Measurements from ENCODE around the gene TBXAS1.

The TBXAS1 gene

DNA sequence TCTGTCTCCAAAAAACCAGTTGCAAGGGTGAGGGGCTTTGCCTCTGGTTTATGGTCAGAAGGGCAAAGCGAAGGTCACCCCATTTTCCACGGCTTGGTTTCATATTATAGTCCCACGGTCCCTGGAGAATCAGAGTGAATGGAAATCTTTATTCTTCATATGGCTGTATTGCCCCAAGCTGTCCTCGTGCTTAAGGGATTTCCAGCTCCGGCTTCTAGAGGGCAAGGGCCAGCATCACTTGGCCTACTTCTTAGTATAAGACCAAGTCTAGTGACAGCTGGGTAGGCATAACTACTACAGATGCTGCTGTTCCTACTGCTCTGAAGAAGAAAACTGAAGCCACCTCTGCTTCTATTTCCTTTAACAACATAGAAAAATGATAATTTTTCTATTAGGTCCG is 170.5 kb downstream of the TBXAS1 start:
- CTCF ChIA-PET = interaction anchor here (2.5 kb wide), 1 partner anchor 353 kb away, joined by 9 read pairs; no protein-coding TSS in a partner anchor
- POLR2A ChIA-PET = no interaction called here
- no peak for TF ChIP-seq SUZ12 (IDR thresholded peaks at IDR 0.05)
- TF ChIP-seq FOXM1 (IDR thresholded peaks at IDR 0.05; ENCODE audit: borderline replicate concordance) = no peak
- TF ChIP-seq ARNT (IDR thresholded peaks at IDR 0.05) = no peak
- TF ChIP-seq FOXK2 (IDR thresholded peaks at IDR 0.05) = no peak
- TF ChIP-seq TARDBP (IDR thresholded peaks at IDR 0.05) = no peak
- no peak for TF ChIP-seq BHLHE40 (IDR thresholded peaks at IDR 0.05; ENCODE audit: borderline replicate concordance)
- no peak for TF ChIP-seq NFRKB (IDR thresholded peaks at IDR 0.05)
- TF ChIP-seq ELF4 (IDR thresholded peaks at IDR 0.05) = no peak
- no peak for TF ChIP-seq HDGF (IDR thresholded peaks at IDR 0.05; ENCODE audit: borderline replicate concordance)
- DNase-seq (ENCODE audit: extremely low spot score) = no peak

DNA sequence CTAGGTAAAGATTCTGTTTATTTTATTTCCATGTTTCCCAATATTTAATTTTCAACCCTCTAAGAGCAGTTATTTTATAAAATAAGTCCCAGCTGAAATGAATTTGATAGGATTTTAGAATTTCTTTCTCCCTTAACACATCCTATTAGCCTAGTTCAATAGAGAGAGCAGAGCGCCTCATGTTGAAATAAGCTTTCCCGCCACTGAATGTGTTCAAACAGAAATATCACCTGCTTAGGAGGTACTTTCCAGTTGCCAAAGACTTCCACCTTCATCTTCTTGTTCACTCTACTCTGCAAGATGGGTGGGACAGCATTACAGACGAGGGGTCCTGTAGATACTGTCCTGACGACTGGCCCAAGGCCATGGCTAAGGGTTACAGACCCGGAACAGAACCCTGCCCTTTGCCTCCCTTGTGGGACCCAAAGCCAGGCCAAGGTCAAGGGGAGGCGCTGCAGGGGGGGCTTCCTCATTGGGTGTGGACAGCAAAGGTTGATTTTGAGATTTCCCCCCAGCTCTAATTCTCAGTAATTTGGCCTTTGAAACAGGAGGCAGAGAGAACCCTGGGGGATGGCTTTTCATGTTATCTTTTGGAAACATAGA is 171.7 kb downstream of the TBXAS1 start:
- TF ChIP-seq ZNF384 (IDR thresholded peaks at IDR 0.05) (no peak), ELF4 (IDR thresholded peaks at IDR 0.05) (no peak), CTBP1 (IDR thresholded peaks at IDR 0.05; ENCODE audit: borderline replicate concordance) (no peak), L3MBTL2 (conservative IDR thresholded peaks at IDR 0.05) (no peak)
- DNase-seq (ENCODE audit: extremely low spot score) = no peak
- CTCF ChIA-PET = interaction anchor here (0.6 to 3.0 kb wide), 3 partner anchors 215 to 503 kb away, joined by 4 to 35 read pairs (median 5); no protein-coding TSS in a partner anchor
- POLR2A ChIA-PET = no interaction called here

DNA sequence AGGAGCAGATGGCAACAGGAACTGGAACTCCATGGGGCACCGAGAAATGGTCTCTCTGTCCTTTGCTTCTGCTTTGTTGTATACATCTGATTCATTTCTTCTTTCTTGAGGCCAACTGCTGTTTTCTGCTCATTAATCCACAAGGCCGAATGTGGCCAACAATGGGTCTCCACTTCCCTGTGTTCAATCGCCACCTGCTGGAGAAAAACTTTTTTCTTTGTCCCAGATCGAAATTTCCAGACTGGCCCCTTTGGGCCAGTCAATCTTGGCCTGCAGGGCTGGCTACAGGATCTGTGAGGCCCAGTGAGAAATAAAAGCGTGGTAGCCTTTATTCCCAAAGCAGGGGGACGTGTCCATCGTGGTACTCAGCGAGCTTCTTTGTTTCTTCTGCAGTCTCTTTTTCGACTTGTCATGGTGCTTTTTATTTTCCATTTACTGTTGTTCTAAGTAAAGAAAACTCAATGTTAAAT is 174.9 kb downstream of the TBXAS1 start:
- CTCF ChIA-PET = interaction anchor here (0.6 to 2.1 kb wide), 5 partner anchors 13 to 504 kb away, joined by 3 to 13 read pairs (median 4); no protein-coding TSS in a partner anchor
- peak; percentile 73 for DNase-seq (ENCODE audit: extremely low spot score)
- POLR2A ChIA-PET = no interaction called here
- TF ChIP-seq FOXK2 (IDR thresholded peaks at IDR 0.05) = no peak
- no peak for TF ChIP-seq SUZ12 (IDR thresholded peaks at IDR 0.05)
- no peak for TF ChIP-seq SP1 (IDR thresholded peaks at IDR 0.05)
- no peak for TF ChIP-seq NFRKB (IDR thresholded peaks at IDR 0.05)
- TF ChIP-seq, protein P1, sequence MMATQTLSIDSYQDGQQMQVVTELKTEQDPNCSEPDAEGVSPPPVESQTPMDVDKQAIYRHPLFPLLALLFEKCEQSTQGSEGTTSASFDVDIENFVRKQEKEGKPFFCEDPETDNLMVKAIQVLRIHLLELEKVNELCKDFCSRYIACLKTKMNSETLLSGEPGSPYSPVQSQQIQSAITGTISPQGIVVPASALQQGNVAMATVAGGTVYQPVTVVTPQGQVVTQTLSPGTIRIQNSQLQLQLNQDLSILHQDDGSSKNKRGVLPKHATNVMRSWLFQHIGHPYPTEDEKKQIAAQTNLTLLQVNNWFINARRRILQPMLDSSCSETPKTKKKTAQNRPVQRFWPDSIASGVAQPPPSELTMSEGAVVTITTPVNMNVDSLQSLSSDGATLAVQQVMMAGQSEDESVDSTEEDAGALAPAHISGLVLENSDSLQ (IDR thresholded peaks at IDR 0.05) = no peak
- no peak for TF ChIP-seq CTBP1 (IDR thresholded peaks at IDR 0.05; ENCODE audit: borderline replicate concordance)
- no peak for TF ChIP-seq ARNT (IDR thresholded peaks at IDR 0.05)
- TF ChIP-seq TARDBP (IDR thresholded peaks at IDR 0.05) = no peak
- no peak for TF ChIP-seq FOXM1 (IDR thresholded peaks at IDR 0.05; ENCODE audit: borderline replicate concordance)
- no peak for TF ChIP-seq LEF1 (IDR thresholded peaks at IDR 0.05; ENCODE audit: borderline replicate concordance)
- no peak for TF ChIP-seq L3MBTL2 (conservative IDR thresholded peaks at IDR 0.05)
- no peak for TF ChIP-seq ELF4 (IDR thresholded peaks at IDR 0.05)
- no peak for TF ChIP-seq BHLHE40 (IDR thresholded peaks at IDR 0.05; ENCODE audit: borderline replicate concordance)
- TF ChIP-seq HDGF (IDR thresholded peaks at IDR 0.05; ENCODE audit: borderline replicate concordance) = no peak
- TF ChIP-seq ZNF384 (IDR thresholded peaks at IDR 0.05) = no peak
- TF ChIP-seq FOXA1 (IDR thresholded peaks at IDR 0.05) = no peak

DNA sequence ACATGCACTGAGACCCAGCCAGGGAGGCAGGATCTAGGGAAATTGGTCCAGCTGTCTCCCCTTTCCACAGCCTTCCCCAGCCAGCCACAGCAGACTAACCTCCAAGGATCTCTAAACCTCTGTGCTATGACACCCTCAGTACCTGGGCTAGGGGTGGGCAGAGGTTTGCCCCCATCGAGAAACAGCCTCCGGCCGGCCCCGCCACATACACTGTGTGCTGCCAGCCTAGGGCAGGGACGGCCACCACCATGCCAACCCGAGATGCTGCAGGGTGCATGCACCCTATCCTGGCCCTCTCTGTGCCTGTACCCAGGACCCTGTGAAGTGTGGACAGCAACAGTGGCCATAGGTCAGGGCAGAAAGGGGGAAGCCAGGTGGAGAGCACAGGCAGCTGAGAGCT is 175.6 kb downstream of the TBXAS1 start:
- no peak for DNase-seq (ENCODE audit: extremely low spot score)
- CTCF ChIA-PET = interaction anchor here (0.6 to 2.2 kb wide), 5 partner anchors 9 to 505 kb away, joined by 3 to 15 read pairs (median 3); no protein-coding TSS in a partner anchor
- POLR2A ChIA-PET = no interaction called here
- no peak for TF ChIP-seq NFRKB (IDR thresholded peaks at IDR 0.05)
- no peak for TF ChIP-seq ELF4 (IDR thresholded peaks at IDR 0.05)
- TF ChIP-seq CTBP1 (IDR thresholded peaks at IDR 0.05; ENCODE audit: borderline replicate concordance) = no peak
- TF ChIP-seq ZNF384 (IDR thresholded peaks at IDR 0.05) = no peak
- no peak for TF ChIP-seq HDGF (IDR thresholded peaks at IDR 0.05; ENCODE audit: borderline replicate concordance)
- no peak for TF ChIP-seq TARDBP (IDR thresholded peaks at IDR 0.05)
- no peak for TF ChIP-seq ARNT (IDR thresholded peaks at IDR 0.05)
- TF ChIP-seq L3MBTL2 (conservative IDR thresholded peaks at IDR 0.05) = no peak
- TF ChIP-seq FOXA1 (IDR thresholded peaks at IDR 0.05) = no peak
- no peak for TF ChIP-seq LEF1 (IDR thresholded peaks at IDR 0.05; ENCODE audit: borderline replicate concordance)
- no peak for TF ChIP-seq SUZ12 (IDR thresholded peaks at IDR 0.05)
- TF ChIP-seq, protein P1 (IDR thresholded peaks at IDR 0.05) = no peak
- TF ChIP-seq BHLHE40 (IDR thresholded peaks at IDR 0.05; ENCODE audit: borderline replicate concordance) = no peak
- TF ChIP-seq SP1 (IDR thresholded peaks at IDR 0.05) = no peak
- no peak for TF ChIP-seq FOXM1 (IDR thresholded peaks at IDR 0.05; ENCODE audit: borderline replicate concordance)
- TF ChIP-seq FOXK2 (IDR thresholded peaks at IDR 0.05) = no peak

DNA sequence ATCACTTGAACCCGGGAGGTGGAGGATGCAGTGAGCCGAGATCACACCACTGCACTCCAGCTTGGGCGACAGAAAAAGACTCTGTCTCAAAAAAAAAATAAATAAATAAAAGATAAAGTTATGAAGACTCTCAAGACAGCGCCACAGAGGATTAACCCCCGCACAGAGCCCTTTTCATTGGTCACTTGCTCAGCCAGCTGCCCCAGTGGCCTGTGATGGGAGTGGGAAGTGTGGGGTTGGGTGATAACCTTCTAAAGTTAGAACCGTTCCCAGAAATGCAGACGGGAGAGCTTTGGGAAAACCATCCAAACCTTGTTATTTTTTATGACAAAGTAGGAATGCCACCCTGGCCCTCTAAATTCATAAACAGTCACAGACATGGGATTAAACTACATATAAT is 176.3 kb downstream of the TBXAS1 start:
- ChIA-PET CTCF (interaction anchor here (0.7 to 2.3 kb wide), 16 partner anchors 8 to 533 kb away, joined by 3 to 15 read pairs (median 4); no protein-coding TSS in a partner anchor), POLR2A (no interaction called here)
- TF ChIP-seq BHLHE40 (IDR thresholded peaks at IDR 0.05; ENCODE audit: borderline replicate concordance) (no peak), ARNT (IDR thresholded peaks at IDR 0.05) (no peak), FOXM1 (IDR thresholded peaks at IDR 0.05; ENCODE audit: borderline replicate concordance) (no peak), HDGF (IDR thresholded peaks at IDR 0.05; ENCODE audit: borderline replicate concordance) (no peak), L3MBTL2 (conservative IDR thresholded peaks at IDR 0.05) (no peak), NFRKB (IDR thresholded peaks at IDR 0.05) (no peak), CTBP1 (IDR thresholded peaks at IDR 0.05; ENCODE audit: borderline replicate concordance) (no peak), ELF4 (IDR thresholded peaks at IDR 0.05) (no peak), TARDBP (IDR thresholded peaks at IDR 0.05) (no peak)
- TF ChIP-seq, protein P1 (IDR thresholded peaks at IDR 0.05) = no peak
- no peak for DNase-seq (ENCODE audit: extremely low spot score)

Measured in HEK293T (cell line).